ENCODE results near the gene TRAPPC11. TPM values are rescaled to one million over a fixed set of nuclear protein-coding genes. Genes with fewer than 3 reads are reported as not detected.

The TRAPPC11 gene
- total RNA-seq, 1 donor from 2014 or later: 38.6 TPM

- DNase-seq (no peak), ATAC-seq (no peak)
- Histone ChIP-seq H3K4me3 (no peak overlapping the region), H3K27ac (no peak overlapping the region), H3K4me1 (no peaks in the 10 kb centered on the region), H3K9me3 (no peaks in the 10 kb centered on the region), H3K27me3 (ENCODE audit: low read depth) (no peaks in the 10 kb centered on the region), H3K36me3 (no peaks in the 10 kb centered on the region)
- TF ChIP-seq, protein P1, sequence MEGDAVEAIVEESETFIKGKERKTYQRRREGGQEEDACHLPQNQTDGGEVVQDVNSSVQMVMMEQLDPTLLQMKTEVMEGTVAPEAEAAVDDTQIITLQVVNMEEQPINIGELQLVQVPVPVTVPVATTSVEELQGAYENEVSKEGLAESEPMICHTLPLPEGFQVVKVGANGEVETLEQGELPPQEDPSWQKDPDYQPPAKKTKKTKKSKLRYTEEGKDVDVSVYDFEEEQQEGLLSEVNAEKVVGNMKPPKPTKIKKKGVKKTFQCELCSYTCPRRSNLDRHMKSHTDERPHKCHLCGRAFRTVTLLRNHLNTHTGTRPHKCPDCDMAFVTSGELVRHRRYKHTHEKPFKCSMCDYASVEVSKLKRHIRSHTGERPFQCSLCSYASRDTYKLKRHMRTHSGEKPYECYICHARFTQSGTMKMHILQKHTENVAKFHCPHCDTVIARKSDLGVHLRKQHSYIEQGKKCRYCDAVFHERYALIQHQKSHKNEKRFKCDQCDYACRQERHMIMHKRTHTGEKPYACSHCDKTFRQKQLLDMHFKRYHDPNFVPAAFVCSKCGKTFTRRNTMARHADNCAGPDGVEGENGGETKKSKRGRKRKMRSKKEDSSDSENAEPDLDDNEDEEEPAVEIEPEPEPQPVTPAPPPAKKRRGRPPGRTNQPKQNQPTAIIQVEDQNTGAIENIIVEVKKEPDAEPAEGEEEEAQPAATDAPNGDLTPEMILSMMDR (IDR thresholded peaks at IDR 0.05): no peak
- intact Hi-C loops (cut with DNase I): no loop called here
Observed at GRCh38 chr4:183635741-183636140, 23.4 kb upstream of the TRAPPC11 start.

DNA sequence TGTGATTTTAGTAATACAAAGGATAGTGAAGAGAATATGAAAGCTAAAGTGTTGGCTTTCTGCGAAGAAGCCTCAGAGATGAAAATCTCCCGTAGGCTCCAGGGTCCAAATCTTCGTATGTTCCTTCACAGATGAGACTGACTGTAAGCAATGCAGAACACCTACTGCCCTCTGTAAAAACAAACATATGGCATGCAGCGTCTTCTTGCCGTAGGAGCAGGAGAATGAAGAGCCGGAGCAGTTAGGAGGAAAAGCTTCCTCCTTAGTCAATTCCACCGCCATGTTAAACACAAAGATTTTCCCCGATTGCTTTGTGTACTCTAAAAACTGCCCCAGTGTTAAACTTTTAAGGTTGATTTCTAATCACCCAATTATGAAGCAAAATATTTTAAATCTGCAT lies 22.6 kb upstream of the TRAPPC11 start:
- Histone ChIP-seq H3K4me3 (peak overlapping the region; percentile 14), H3K36me3 (peaks cover 4% of the 10 kb centered on the region), H3K9me3 (no peaks in the 10 kb centered on the region), H3K4me1 (no peaks in the 10 kb centered on the region), H3K27ac (peak overlapping the region; percentile 59), H3K27me3 (ENCODE audit: low read depth) (no peaks in the 10 kb centered on the region)
- intact Hi-C loops (cut with DNase I): no loop called here
- TF ChIP-seq, protein P1 (IDR thresholded peaks at IDR 0.05): no peak
- DNase-seq (no peak), ATAC-seq (peak; percentile 51 to 84)

- TF ChIP-seq, protein P1 (IDR thresholded peaks at IDR 0.05): no peak
- peak overlapping the region; percentile 59 for H3K27ac ChIP-seq
- no peaks in the 10 kb centered on the region for H3K9me3 ChIP-seq
- peak in 1 of 2 donors; percentile 84 for ATAC-seq
- H3K36me3 ChIP-seq: peaks cover 8% of the 10 kb centered on the region
- intact Hi-C loops (cut with DNase I): no loop called here
- no peaks in the 10 kb centered on the region for H3K4me1 ChIP-seq
- DNase-seq: no peak
- no peaks in the 10 kb centered on the region for H3K27me3 ChIP-seq (ENCODE audit: low read depth)
- peak overlapping the region; percentile 14 for H3K4me3 ChIP-seq
Observed at GRCh38 chr4:183636923-183637322, 22.2 kb upstream of the TRAPPC11 start.

DNA sequence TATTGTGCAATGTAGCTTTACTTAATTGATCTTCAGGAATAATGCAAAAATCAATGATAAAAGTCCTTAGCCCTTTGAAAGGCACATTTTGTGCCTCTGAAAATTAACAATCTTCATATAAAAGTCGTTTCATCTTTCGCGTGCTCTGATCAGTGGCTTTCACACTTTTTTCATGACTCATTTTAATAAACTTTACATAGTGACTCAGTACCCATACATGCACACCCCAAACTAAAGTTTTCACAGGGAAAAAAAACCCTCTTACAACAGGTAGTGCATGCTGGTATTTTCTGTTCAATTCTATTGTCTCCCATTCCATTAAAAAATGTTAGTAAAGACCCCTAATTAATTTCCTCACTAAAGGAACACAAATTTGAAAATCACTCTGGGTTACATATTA lies 21.6 kb upstream of the TRAPPC11 start:
- Histone ChIP-seq H3K4me3 (no peak overlapping the region), H3K36me3 (peaks cover 11% of the 10 kb centered on the region), H3K9me3 (no peaks in the 10 kb centered on the region), H3K27ac (no peak overlapping the region), H3K27me3 (ENCODE audit: low read depth) (no peaks in the 10 kb centered on the region), H3K4me1 (no peaks in the 10 kb centered on the region)
- DNase-seq: no peak
- intact Hi-C loops (cut with DNase I): no loop called here
- TF ChIP-seq, protein P1 (IDR thresholded peaks at IDR 0.05): no peak
- peak in 1 of 2 donors; percentile 66 for ATAC-seq

DNA sequence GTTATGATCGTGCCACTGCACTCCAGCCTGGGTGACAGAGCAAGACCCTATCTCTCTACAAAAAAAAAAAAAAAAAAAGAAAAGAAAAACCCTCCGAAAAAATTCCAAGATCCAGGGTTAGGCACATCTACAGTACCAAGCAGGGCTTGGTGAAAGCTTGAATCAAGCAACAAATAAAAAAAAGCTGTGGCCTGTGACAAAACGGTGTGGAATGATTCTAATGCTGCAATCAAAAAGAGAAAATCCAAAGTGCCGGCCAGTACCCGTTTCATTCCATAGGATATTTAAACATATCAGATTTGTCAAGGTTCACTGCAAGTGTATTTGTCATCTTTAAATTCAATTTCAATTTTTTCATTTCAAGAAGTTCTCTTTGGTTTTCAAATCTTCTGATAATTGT lies 20.7 kb upstream of the TRAPPC11 start:
- TF ChIP-seq, protein P1 (IDR thresholded peaks at IDR 0.05): no peak
- Histone ChIP-seq H3K27ac (no peak overlapping the region), H3K36me3 (peaks cover 19% of the 10 kb centered on the region), H3K4me3 (no peak overlapping the region), H3K27me3 (ENCODE audit: low read depth) (no peaks in the 10 kb centered on the region), H3K9me3 (no peaks in the 10 kb centered on the region), H3K4me1 (no peaks in the 10 kb centered on the region)
- no peak for ATAC-seq
- DNase-seq: no peak
- intact Hi-C loops (cut with DNase I): no loop called here

GRCh38 chr4:183639291-183639690 lies 19.8 kb upstream of the TRAPPC11 start:
- no peak overlapping the region for H3K4me3 ChIP-seq
- no peaks in the 10 kb centered on the region for H3K4me1 ChIP-seq
- no peaks in the 10 kb centered on the region for H3K9me3 ChIP-seq
- H3K27ac ChIP-seq: no peak overlapping the region
- peaks cover 28% of the 10 kb centered on the region for H3K36me3 ChIP-seq
- TF ChIP-seq, protein P1 (IDR thresholded peaks at IDR 0.05): no peak
- no peak for ATAC-seq
- no peak for DNase-seq
- H3K27me3 ChIP-seq (ENCODE audit: low read depth): no peaks in the 10 kb centered on the region
- intact Hi-C loops (cut with DNase I): no loop called here
